ENCODE measurements around the gene VPS33A.

- no peak for TF ChIP-seq CTCF (conservative IDR thresholded peaks at IDR 0.05; ENCODE audit: low read length)
- no peak for TF ChIP-seq EZH2phosphoT487 (IDR thresholded peaks at IDR 0.05; ENCODE audit: borderline replicate concordance, low read depth, low read length)
Measured at GRCh38 chr12:122206111-122206881, 60.0 kb downstream of the VPS33A start.
